Measurements from ENCODE around the gene EPB41L2. TPM values are rescaled to one million over a fixed set of nuclear protein-coding genes. Genes with fewer than 3 reads are reported as not detected.

Gene EPB41L2
- total RNA-seq, 1 experiment from 2014 or later = 74.8 TPM

DNA sequence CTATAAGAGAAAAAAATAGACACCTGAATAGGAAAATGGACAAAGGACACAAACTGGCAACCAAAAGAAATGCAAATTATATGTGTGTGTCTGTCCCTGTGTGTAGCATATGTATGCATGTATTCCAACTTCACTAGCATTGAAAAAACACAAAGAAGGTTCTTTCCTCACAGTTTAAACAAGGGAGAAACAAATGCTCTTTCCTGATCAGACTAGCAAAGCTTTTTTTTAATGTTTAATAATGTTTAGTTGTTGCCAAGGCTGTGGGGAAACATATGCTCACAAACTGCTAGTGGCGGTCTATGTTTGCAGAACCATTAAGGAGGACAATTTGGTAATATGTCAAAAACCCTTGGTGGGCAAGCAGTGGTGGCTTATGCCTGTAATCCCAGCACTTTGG, 213.5 kb downstream of the EPB41L2 start:
- no peak overlapping the region for H3K9ac ChIP-seq (ENCODE audit: low read length)
- intact Hi-C loops (cut with micrococcal nuclease) = no loop called here
- POLR2A ChIA-PET = no interaction called here

More for the DNA sequence above, 213.5 kb downstream of the EPB41L2 start:
- ChIA-PET RAD21 (ENCODE audit: low non-redundant PET in 1 of 2, low total read pairs in 2 of 2, uncharacterized antibody in 2 of 2, unreplicated experiment in 2 of 2) (no interaction called here), CTCF (no interaction called here)
- H3K9me3 ChIP-seq (ENCODE audit: control insufficient read depth in 1 of 2, insufficient read depth in 1 of 2, low read depth in 1 of 2, low read length in 2 of 2) = no peaks in the 10 kb centered on the region
- H3K27ac ChIP-seq (ENCODE audit: low read depth, low read length) = no peak overlapping the region
- H3K79me2 ChIP-seq (ENCODE audit: insufficient read depth, low read length) = no peaks in the 10 kb centered on the region
- H3K4me1 ChIP-seq (ENCODE audit: control insufficient read depth in 1 of 2, insufficient read depth in 2 of 2, low read length in 2 of 2) = peaks cover 0 to 5% of the 10 kb centered on the region in 2 experiments; a peak in 1 of 4 replicates
- H3K27me3 ChIP-seq (ENCODE audit: insufficient read depth, low read length) = no peaks in the 10 kb centered on the region
- no peak for TF ChIP-seq CEBPB (IDR thresholded peaks at IDR 0.05; ENCODE audit: low read depth)
- no peak for TF ChIP-seq EZH2 (IDR thresholded peaks at IDR 0.05)
- no peak for TF ChIP-seq JUND (IDR thresholded peaks at IDR 0.05)
- TF ChIP-seq EZH2phosphoT487 (IDR thresholded peaks at IDR 0.05; ENCODE audit: borderline replicate concordance) = no peak
- TF ChIP-seq POLR2A (IDR thresholded peaks at IDR 0.05; ENCODE audit: borderline replicate concordance, extremely low read depth, insufficient read depth, insufficient read length) = no peak
- no peak for TF ChIP-seq RAD21 (IDR thresholded peaks at IDR 0.05; ENCODE audit: low read depth)
- TF ChIP-seq ATF3 (IDR thresholded peaks at IDR 0.05) = no peak
- TF ChIP-seq ZFX (IDR thresholded peaks at IDR 0.05) = no peak
- TF ChIP-seq ELF1 (IDR thresholded peaks at IDR 0.05; ENCODE audit: borderline replicate concordance, low read depth) = no peak
- no peak for TF ChIP-seq CTCF (IDR thresholded peaks at IDR 0.05 in 2 of 3, conservative IDR thresholded peaks at IDR 0.05 in 1 of 3; ENCODE audit: borderline replicate concordance in 1 of 3, insufficient read depth in 1 of 3, low read depth in 2 of 3, low read length in 2 of 3)
- no TSS peak for BruUV-seq (replicated peaks)
- no peaks in the 10 kb centered on the region for H3K36me3 ChIP-seq (ENCODE audit: control insufficient read depth in 1 of 2, insufficient read depth in 2 of 2, low read length in 2 of 2)
- DNase-seq (ENCODE audit: low read depth, low spot score) = no peak
- no peak overlapping the region for H3K4me2 ChIP-seq (ENCODE audit: low read length)
- no peak for ATAC-seq
- no peaks in the 10 kb centered on the region for H3K9me2 ChIP-seq (ENCODE audit: insufficient read depth)
- no peak overlapping the region for H3K4me3 ChIP-seq (replicated peaks in 1 of 2; ENCODE audit: low read depth in 1 of 2, low read length in 2 of 2)
- no peak overlapping the region for H2AFZ ChIP-seq (ENCODE audit: low read depth, low read length, poor library complexity, severe bottlenecking)
- H4K20me1 ChIP-seq (ENCODE audit: insufficient read depth) = no peaks in the 10 kb centered on the region
